ENCODE results near the gene TRIM58. TPM values are rescaled to one million over a fixed set of nuclear protein-coding genes. Genes with fewer than 3 reads are reported as not detected.

Gene TRIM58
- total RNA-seq, 1 experiment from 2014 or later = not detected

DNA sequence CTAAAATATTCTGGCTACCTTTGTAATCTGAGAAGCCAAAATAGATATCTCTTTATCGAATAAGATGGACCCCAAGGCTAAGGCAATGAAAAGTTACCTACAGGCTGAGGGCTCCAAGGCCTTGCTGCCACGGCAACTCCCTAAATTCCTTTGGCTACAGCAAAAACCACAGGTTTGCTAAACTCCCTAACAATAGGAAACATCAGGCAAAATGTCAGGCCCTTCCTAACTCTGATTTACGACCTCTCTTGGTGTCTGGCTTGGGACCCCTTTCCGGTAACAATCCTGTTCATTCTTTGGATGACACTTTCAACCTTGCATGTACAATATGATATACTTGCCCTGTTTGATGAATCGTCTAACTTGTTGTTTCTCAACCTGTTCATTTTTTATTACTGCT lies 51.8 kb downstream of the TRIM58 start:
- H3K27ac Mint-ChIP-seq (ENCODE audit: low read depth, unreplicated experiment) = no peak overlapping the region
- H3K27me3 Mint-ChIP-seq (ENCODE audit: insufficient read depth, unreplicated experiment) = no peaks in the 10 kb centered on the region
- TF ChIP-seq, protein P1, sequence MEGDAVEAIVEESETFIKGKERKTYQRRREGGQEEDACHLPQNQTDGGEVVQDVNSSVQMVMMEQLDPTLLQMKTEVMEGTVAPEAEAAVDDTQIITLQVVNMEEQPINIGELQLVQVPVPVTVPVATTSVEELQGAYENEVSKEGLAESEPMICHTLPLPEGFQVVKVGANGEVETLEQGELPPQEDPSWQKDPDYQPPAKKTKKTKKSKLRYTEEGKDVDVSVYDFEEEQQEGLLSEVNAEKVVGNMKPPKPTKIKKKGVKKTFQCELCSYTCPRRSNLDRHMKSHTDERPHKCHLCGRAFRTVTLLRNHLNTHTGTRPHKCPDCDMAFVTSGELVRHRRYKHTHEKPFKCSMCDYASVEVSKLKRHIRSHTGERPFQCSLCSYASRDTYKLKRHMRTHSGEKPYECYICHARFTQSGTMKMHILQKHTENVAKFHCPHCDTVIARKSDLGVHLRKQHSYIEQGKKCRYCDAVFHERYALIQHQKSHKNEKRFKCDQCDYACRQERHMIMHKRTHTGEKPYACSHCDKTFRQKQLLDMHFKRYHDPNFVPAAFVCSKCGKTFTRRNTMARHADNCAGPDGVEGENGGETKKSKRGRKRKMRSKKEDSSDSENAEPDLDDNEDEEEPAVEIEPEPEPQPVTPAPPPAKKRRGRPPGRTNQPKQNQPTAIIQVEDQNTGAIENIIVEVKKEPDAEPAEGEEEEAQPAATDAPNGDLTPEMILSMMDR (IDR thresholded peaks at IDR 0.05; ENCODE audit: unreplicated experiment) = no peak
- no peaks in the 10 kb centered on the region for H3K36me3 Mint-ChIP-seq (ENCODE audit: insufficient read depth, unreplicated experiment)
- BruUV-seq (replicated peaks) = no TSS peak
- CTCF ChIA-PET = no interaction called here
- POLR2A ChIA-PET = no interaction called here
- DNase-seq (ENCODE audit: unreplicated experiment) = no peak
- H3K4me1 Mint-ChIP-seq (ENCODE audit: insufficient read depth, unreplicated experiment) = peaks cover 20% of the 10 kb centered on the region
- no peak overlapping the region for H3K4me3 Mint-ChIP-seq (ENCODE audit: unreplicated experiment)
- H3K9me3 Mint-ChIP-seq (ENCODE audit: unreplicated experiment) = peaks cover 23% of the 10 kb centered on the region
- intact Hi-C loops (cut with micrococcal nuclease) = no loop called here

GRCh38 chr1:247913786-247914185 lies 56.8 kb downstream of the TRIM58 start:
- H3K27me3 Mint-ChIP-seq (ENCODE audit: insufficient read depth, unreplicated experiment) = no peaks in the 10 kb centered on the region
- H3K4me1 Mint-ChIP-seq (ENCODE audit: insufficient read depth, unreplicated experiment) = peaks cover 24% of the 10 kb centered on the region
- POLR2A ChIA-PET = interaction anchor here (1.0 kb wide), 1 partner anchor 29 kb away, joined by 3 read pairs; no protein-coding TSS in a partner anchor
- H3K36me3 Mint-ChIP-seq (ENCODE audit: insufficient read depth, unreplicated experiment) = no peaks in the 10 kb centered on the region
- DNase-seq (ENCODE audit: unreplicated experiment) = no peak
- no TSS peak for BruUV-seq (replicated peaks)
- CTCF ChIA-PET = interaction anchor here (0.6 to 1.4 kb wide), 10 partner anchors 10 to 524 kb away, joined by 3 to 4 read pairs (median 3); partner anchors contain the start of gene OR2AJ1
- no peak overlapping the region for H3K27ac Mint-ChIP-seq (ENCODE audit: low read depth, unreplicated experiment)
- no peak overlapping the region for H3K4me3 Mint-ChIP-seq (ENCODE audit: unreplicated experiment)
- intact Hi-C loops (cut with micrococcal nuclease) = loop anchor here (1.0 kb wide), 1 partner anchor 232 kb away; no protein-coding TSS in a partner anchor
- H3K9me3 Mint-ChIP-seq (ENCODE audit: unreplicated experiment) = peaks cover 13% of the 10 kb centered on the region
- TF ChIP-seq, protein P1 (IDR thresholded peaks at IDR 0.05; ENCODE audit: unreplicated experiment) = no peak

GRCh38 chr1:247914941-247915662 lies 58.1 kb downstream of the TRIM58 start:
- TF ChIP-seq, protein P1 (IDR thresholded peaks at IDR 0.05; ENCODE audit: unreplicated experiment) = no peak
- no TSS peak for BruUV-seq (replicated peaks)
- Mint-ChIP-seq H3K4me3 (ENCODE audit: unreplicated experiment) (no peak overlapping the region), H3K9me3 (ENCODE audit: unreplicated experiment) (peaks cover 8% of the 10 kb centered on the region), H3K27ac (ENCODE audit: low read depth, unreplicated experiment) (peak overlapping the region; percentile 3), H3K36me3 (ENCODE audit: insufficient read depth, unreplicated experiment) (no peaks in the 10 kb centered on the region), H3K4me1 (ENCODE audit: insufficient read depth, unreplicated experiment) (peaks cover 24% of the 10 kb centered on the region), H3K27me3 (ENCODE audit: insufficient read depth, unreplicated experiment) (no peaks in the 10 kb centered on the region)
- CTCF ChIA-PET = interaction anchor here (0.9 to 1.4 kb wide), 3 partner anchors 10 to 243 kb away, joined by 4 to 5 read pairs (median 4); partner anchors contain the start of gene OR2AJ1
- peak; percentile 47 for DNase-seq (ENCODE audit: unreplicated experiment)
- POLR2A ChIA-PET = interaction anchor here (1.1 kb wide), 1 partner anchor 10 kb away, joined by 3 read pairs; the partner anchor contains the start of gene OR2AJ1
- intact Hi-C loops (cut with micrococcal nuclease) = loop anchor here (1.0 kb wide), 1 partner anchor 234 kb away; no protein-coding TSS in a partner anchor

GRCh38 chr1:247919952-247920351 lies 63.0 kb downstream of the TRIM58 start, which contains the start of gene OR2T8:
TSS of gene OR2T8 (plus strand) at chr1:247920252. CDS start at chr1:247921018, 766 bp downstream.
- BruUV-seq (replicated peaks) = no TSS peak
- TF ChIP-seq, protein P1 (IDR thresholded peaks at IDR 0.05; ENCODE audit: unreplicated experiment) = no peak
- POLR2A ChIA-PET = no interaction called here
- Mint-ChIP-seq H3K27me3 (ENCODE audit: insufficient read depth, unreplicated experiment) (no peaks in the 10 kb centered on the region), H3K9me3 (ENCODE audit: unreplicated experiment) (no peaks in the 10 kb centered on the region), H3K4me1 (ENCODE audit: insufficient read depth, unreplicated experiment) (peaks cover 18% of the 10 kb centered on the region), H3K27ac (ENCODE audit: low read depth, unreplicated experiment) (no peak within 1 kb of the TSS), H3K36me3 (ENCODE audit: insufficient read depth, unreplicated experiment) (no peaks in the 10 kb centered on the region), H3K4me3 (ENCODE audit: unreplicated experiment) (no peak within 1 kb of the TSS)
- intact Hi-C loops (cut with micrococcal nuclease) = no loop called here
- no peak for DNase-seq (ENCODE audit: unreplicated experiment)
- CTCF ChIA-PET = no interaction called here

All from MCF 10A (cell line).